PFSK-1 (cell line): ENCODE data around the gene SF3B3.

Source experiments
- FOXP2 ChIP-seq: optimal IDR thresholded peaks from 2 replicates; pipeline ENCODE3; 2011; ENCODE audit warnings: borderline replicate concordance, control low read depth, inconsistent platforms; ENCODE audit not compliant: insufficient read depth; ENCODE audit errors: extremely low read length, extremely low read depth
- POLR2AphosphoS5 ChIP-seq: IDR thresholded peaks from 2 replicates; pipeline ENCODE4 v1.6.1; 2012; ENCODE audit warnings: low read depth, mild to moderate bottlenecking, control low read depth, low read length, moderate library complexity
- REST ChIP-seq, 2 experiments: IDR thresholded peaks; 2 replicates each; pipeline versions ENCODE4 v1.6.1 to v1.8.0; 2011 to 2012; ENCODE audit warnings: low read depth in 2 of 2, low read length in 2 of 2, control low read depth in 1 of 2, inconsistent platforms in 1 of 2, mild to moderate bottlenecking in 1 of 2, moderate library complexity in 1 of 2; ENCODE audit not compliant: insufficient read depth in 1 of 2
- SIN3A ChIP-seq: IDR thresholded peaks from 2 replicates; pipeline ENCODE4 v1.6.1; 2012; ENCODE audit warnings: mild to moderate bottlenecking, low read length, moderate library complexity, borderline replicate concordance; ENCODE audit not compliant: insufficient read depth
- TAF1 ChIP-seq: IDR thresholded peaks from 2 replicates; pipeline ENCODE4 v1.6.1; 2012; ENCODE audit warnings: low read length, control low read depth, borderline replicate concordance; ENCODE audit not compliant: insufficient read depth

Gene SF3B3

GRCh38 chr16:70608521-70608920 lies 84.9 kb downstream of the SF3B3 start:
- TF ChIP-seq REST (IDR thresholded peaks at IDR 0.05; ENCODE audit: insufficient read depth in 1 of 2, low read depth in 2 of 2, low read length in 2 of 2) = no peak
- TF ChIP-seq TAF1 = no peak
- no peak for TF ChIP-seq SIN3A
- TF ChIP-seq FOXP2 = no peak
- no peak for TF ChIP-seq POLR2AphosphoS5

- no peak for TF ChIP-seq SIN3A
- TF ChIP-seq TAF1 = no peak
- no peak for TF ChIP-seq REST (IDR thresholded peaks at IDR 0.05; ENCODE audit: insufficient read depth in 1 of 2, low read depth in 2 of 2, low read length in 2 of 2)
- TF ChIP-seq POLR2AphosphoS5 = no peak
- TF ChIP-seq FOXP2 = no peak
These were observed 86.9 kb downstream of the SF3B3 start for GRCh38 chr16:70610273-70611223.

GRCh38 chr16:70611224-70611598 lies 87.6 kb downstream of the SF3B3 start:
- no peak for TF ChIP-seq REST (IDR thresholded peaks at IDR 0.05; ENCODE audit: insufficient read depth in 1 of 2, low read depth in 2 of 2, low read length in 2 of 2)
- no peak for TF ChIP-seq POLR2AphosphoS5
- TF ChIP-seq SIN3A = no peak
- no peak for TF ChIP-seq FOXP2
- no peak for TF ChIP-seq TAF1

GRCh38 chr16:70611785-70612303 lies 88.2 kb downstream of the SF3B3 start:
- TF ChIP-seq REST (IDR thresholded peaks at IDR 0.05; ENCODE audit: insufficient read depth in 1 of 2, low read depth in 2 of 2, low read length in 2 of 2) = no peak
- TF ChIP-seq TAF1 = no peak
- no peak for TF ChIP-seq FOXP2
- no peak for TF ChIP-seq SIN3A
- no peak for TF ChIP-seq POLR2AphosphoS5

- TF ChIP-seq REST (IDR thresholded peaks at IDR 0.05; ENCODE audit: insufficient read depth in 1 of 2, low read depth in 2 of 2, low read length in 2 of 2) (no peak), TAF1 (no peak), SIN3A (no peak), FOXP2 (no peak), POLR2AphosphoS5 (no peak)
These were observed 89.3 kb downstream of the SF3B3 start for GRCh38 chr16:70612931-70613330.
